PC-9 (cell line): ENCODE results near the gene GALT. TPM values are rescaled to one million over a fixed set of nuclear protein-coding genes. Genes with fewer than 3 reads are reported as not detected.

Experiments
- BruUV-seq: library from RNA; stranded (reverse); fragments of 400-500 nt; replicated peaks from 2 replicates; lab custom pipeline; 2021; lab: Mats Ljungman, UMichigan
- CTCF ChIA-PET: fragments of 300-600 bp; sonication (Branson Sonifier 250); formaldehyde crosslinking; loops from one replicate; lab custom pipeline; 2022; ENCODE audit warnings: antibody characterized with exemption; lab: Charles Lee
- POLR2A ChIA-PET: fragments of 300-600 bp; sonication (Branson Sonifier 250); formaldehyde crosslinking; loops from one replicate; lab custom pipeline; 2022; ENCODE audit warnings: antibody characterized with exemption; ENCODE audit not compliant: unreplicated experiment; lab: Charles Lee
- DNase-seq, 2 experiments: peaks; one replicate each; pipeline versions ENCODE4 v3.0.0 to v3.0.0-alpha.2; 2015 to 2022; ENCODE audit warnings: mixed read lengths in 1 of 2
- H2AFZ ChIP-seq: fragments of 200-600 bp; sonication (generic); 2 replicates; pipeline ENCODE4 v1.8.1; 2017; ENCODE audit warnings: antibody characterized with exemption
- H3F3A ChIP-seq: fragments of 200-600 bp; sonication (generic); 2 replicates; pipeline ENCODE4 v1.8.1; 2017; ENCODE audit warnings: antibody characterized with exemption, mild to moderate bottlenecking, low read depth; ENCODE audit not compliant: insufficient read depth
- H3K27ac ChIP-seq: fragments of 200-600 bp; sonication (generic); 2 replicates; pipeline ENCODE4 v1.6.1; 2016; ENCODE audit warnings: mixed run types
- H3K27me3 ChIP-seq: fragments of 200-600 bp; sonication (generic); 2 replicates; pipeline ENCODE4 v1.6.1; 2016; ENCODE audit warnings: low read depth, mixed run types; ENCODE audit not compliant: insufficient read depth
- H3K36me3 ChIP-seq: fragments of 200-600 bp; sonication (generic); 2 replicates; pipeline ENCODE4 v1.6.1; 2016; ENCODE audit warnings: low read depth, mixed run types
- H3K4me1 ChIP-seq: fragments of 200-600 bp; sonication (generic); replicated peaks from 2 replicates; pipeline ENCODE4 v1.6.1; 2016; ENCODE audit warnings: mixed run types; ENCODE audit not compliant: insufficient read depth
- H3K4me2 ChIP-seq: fragments of 200-600 bp; sonication (generic); 2 replicates; pipeline ENCODE4 v1.6.1; 2017; ENCODE audit warnings: mixed run types
- H3K4me3 ChIP-seq: fragments of 200-600 bp; sonication (generic); 2 replicates; pipeline ENCODE4 v1.6.1; 2016; ENCODE audit warnings: mixed run types
- H3K79me2 ChIP-seq: fragments of 200-600 bp; sonication (generic); 2 replicates; pipeline ENCODE4 v1.6.1; 2017; ENCODE audit warnings: low read depth, mixed run types
- H3K9me2 ChIP-seq: fragments of 200-600 bp; sonication (generic); 2 replicates; pipeline ENCODE4 v1.8.1; 2017; ENCODE audit warnings: mild to moderate bottlenecking; ENCODE audit not compliant: insufficient read depth
- H3K9me3 ChIP-seq: fragments of 200-600 bp; sonication (generic); 2 replicates; pipeline ENCODE4 v1.8.1; 2016; ENCODE audit warnings: low read depth; ENCODE audit not compliant: insufficient read depth
- H4K20me1 ChIP-seq: fragments of 200-600 bp; sonication (generic); 2 replicates; pipeline ENCODE4 v1.8.1; 2017; ENCODE audit not compliant: insufficient read depth
- EZH2 ChIP-seq: fragments of 200-600 bp; sonication (generic); IDR thresholded peaks from 2 replicates; pipeline ENCODE4 v1.8.0; 2017; ENCODE audit warnings: antibody characterized with exemption, low read depth
- intact Hi-C: fragments of 100-400 bp; cut with micrococcal nuclease; formaldehyde crosslinking; loops from one replicate; pipeline ENCODE4 v1.10.0; 2022; ENCODE audit not compliant: unreplicated experiment
- total RNA-seq: library from RNA; stranded (reverse); gene quantifications from 2 replicates; pipeline ENCODE4 v1.2.3, GENCODE V29; 2021
- TF ChIP-seq, protein P1 (sequence below): fragments of 200-600 bp; sonication (generic); conservative IDR thresholded peaks from 2 replicates; pipeline ENCODE4 v1.6.1; 2017; ENCODE audit warnings: mixed run types, antibody characterized with exemption, mild to moderate bottlenecking, moderate library complexity

Gene GALT
- total RNA-seq, 1 experiment from 2014 or later: 18.2 TPM

DNA sequence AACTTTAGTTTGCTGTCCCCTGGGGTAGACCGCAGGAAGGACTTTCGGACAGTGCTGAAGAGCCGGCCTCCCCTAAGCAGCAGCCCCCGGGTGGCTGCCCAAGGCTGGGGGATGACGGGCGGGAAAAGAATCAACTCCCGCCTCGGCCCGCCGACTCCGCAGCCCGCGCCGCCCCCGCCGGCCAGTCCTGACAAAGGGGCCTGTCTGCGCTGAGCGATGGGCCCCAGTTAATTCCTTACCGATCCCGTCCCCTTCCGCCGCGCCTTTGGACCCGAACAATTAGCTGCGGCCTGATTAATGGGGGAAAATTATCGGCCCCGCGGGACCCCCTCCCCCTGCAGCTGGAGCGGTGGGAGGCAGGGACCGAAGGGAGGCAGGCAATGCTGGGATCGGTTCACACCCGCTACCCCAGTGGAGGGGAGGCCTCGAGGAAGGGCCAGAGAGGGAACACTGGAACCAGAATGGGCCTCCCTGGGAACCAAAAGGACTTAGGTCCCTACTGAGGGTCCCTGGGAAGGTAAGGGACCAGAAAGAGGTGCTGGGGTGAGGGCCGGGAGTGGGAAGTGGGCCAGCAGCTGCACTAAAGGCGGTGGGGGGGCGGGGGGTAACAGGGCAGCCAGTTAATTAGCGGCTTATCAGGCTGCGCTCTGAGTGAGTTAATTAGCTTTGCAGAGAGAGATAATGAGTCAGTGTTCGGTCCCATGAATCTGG, 21.8 kb upstream of the GALT start:
- ChIA-PET POLR2A (no interaction called here), CTCF (no interaction called here)
- Histone ChIP-seq H3K9me2 (no peaks in the 10 kb centered on the region), H3K9me3 (no peaks in the 10 kb centered on the region), H3K4me2 (no peak overlapping the region), H3K79me2 (no peaks in the 10 kb centered on the region), H3K4me1 (no peaks in the 10 kb centered on the region), H2AFZ (no peak overlapping the region), H4K20me1 (no peaks in the 10 kb centered on the region), H3F3A (no peaks in the 10 kb centered on the region), H3K36me3 (no peaks in the 10 kb centered on the region), H3K27ac (no peak overlapping the region), H3K4me3 (no peak overlapping the region), H3K27me3 (peaks cover 45% of the 10 kb centered on the region)
- TF ChIP-seq, protein P1, sequence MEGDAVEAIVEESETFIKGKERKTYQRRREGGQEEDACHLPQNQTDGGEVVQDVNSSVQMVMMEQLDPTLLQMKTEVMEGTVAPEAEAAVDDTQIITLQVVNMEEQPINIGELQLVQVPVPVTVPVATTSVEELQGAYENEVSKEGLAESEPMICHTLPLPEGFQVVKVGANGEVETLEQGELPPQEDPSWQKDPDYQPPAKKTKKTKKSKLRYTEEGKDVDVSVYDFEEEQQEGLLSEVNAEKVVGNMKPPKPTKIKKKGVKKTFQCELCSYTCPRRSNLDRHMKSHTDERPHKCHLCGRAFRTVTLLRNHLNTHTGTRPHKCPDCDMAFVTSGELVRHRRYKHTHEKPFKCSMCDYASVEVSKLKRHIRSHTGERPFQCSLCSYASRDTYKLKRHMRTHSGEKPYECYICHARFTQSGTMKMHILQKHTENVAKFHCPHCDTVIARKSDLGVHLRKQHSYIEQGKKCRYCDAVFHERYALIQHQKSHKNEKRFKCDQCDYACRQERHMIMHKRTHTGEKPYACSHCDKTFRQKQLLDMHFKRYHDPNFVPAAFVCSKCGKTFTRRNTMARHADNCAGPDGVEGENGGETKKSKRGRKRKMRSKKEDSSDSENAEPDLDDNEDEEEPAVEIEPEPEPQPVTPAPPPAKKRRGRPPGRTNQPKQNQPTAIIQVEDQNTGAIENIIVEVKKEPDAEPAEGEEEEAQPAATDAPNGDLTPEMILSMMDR: no peak
- no peak for TF ChIP-seq EZH2
- intact Hi-C loops: no loop called here
- no peak for DNase-seq
- no TSS peak for BruUV-seq

DNA sequence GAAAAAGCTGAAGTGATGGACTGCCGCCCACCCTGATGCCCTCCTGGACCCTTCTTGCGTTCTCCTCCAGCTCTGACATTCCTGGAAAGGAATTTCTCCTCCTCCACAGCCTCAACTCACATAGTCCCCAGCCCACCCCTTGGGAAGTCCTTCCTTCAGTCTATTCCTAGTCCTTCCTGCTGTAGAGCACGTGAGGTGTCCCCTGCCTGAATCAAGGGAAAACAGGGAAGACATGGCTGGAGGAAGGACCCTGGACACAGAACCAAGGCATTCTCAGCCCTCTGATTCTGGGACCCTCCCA, 21.3 kb upstream of the GALT start:
- Histone ChIP-seq H3K4me1 (no peaks in the 10 kb centered on the region), H3K27ac (no peak overlapping the region), H3K9me2 (no peaks in the 10 kb centered on the region), H3F3A (no peaks in the 10 kb centered on the region), H3K27me3 (peaks cover 50% of the 10 kb centered on the region), H4K20me1 (no peaks in the 10 kb centered on the region), H3K79me2 (no peaks in the 10 kb centered on the region), H2AFZ (no peak overlapping the region), H3K36me3 (no peaks in the 10 kb centered on the region), H3K9me3 (no peaks in the 10 kb centered on the region), H3K4me2 (no peak overlapping the region), H3K4me3 (no peak overlapping the region)
- ChIA-PET CTCF (no interaction called here), POLR2A (no interaction called here)
- DNase-seq: no peak
- intact Hi-C loops: no loop called here
- TF ChIP-seq, protein P1: no peak
- no peak for TF ChIP-seq EZH2
- BruUV-seq: no TSS peak

DNA sequence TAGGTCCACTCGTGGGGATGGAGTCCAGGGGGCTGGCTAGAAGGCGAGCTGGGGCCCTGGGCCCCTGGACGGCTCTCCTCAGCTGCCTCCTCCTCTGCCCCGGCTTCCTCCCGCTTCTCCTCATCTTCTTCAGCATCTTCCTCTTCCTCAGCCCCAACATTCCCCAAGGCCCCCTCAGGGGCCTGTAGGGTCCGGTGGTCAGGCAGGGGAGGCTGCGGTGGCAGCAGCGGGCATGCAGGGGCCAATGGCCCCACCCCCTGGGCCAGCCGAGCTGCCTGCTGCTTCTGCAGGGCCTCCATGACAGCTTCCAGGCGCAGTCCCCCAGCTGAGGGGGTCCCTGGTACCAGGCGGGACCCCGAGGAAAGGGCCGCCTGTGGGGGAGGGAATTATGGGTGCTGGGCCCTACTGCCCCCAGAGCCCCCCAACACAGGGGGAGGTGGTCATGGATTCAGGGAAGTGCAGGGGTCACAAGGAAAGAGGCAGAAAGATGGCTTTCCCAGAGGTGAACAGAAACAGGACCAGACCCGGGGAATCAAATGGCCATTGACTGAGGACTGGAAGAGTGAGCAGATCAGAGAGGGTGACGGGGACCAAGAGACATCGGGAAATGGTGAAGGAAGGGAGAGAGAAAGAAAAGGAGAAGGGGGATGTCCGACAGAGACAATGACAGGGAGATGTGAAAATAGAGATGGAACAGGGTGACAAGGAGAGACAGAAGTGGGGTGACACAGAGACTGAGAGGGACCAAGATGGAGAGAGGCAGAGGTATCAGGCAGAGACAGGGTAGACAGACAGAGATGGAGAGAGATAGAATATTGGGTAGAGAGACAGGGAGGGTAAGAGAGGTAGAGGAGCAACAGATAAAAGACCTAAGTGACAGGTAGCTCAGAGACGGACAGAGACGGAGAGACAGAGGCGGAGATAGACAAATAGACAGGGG, 18.5 kb upstream of the GALT start:
- H3K4me1 ChIP-seq: no peaks in the 10 kb centered on the region
- H2AFZ ChIP-seq: no peak overlapping the region
- no peaks in the 10 kb centered on the region for H3K36me3 ChIP-seq
- no peaks in the 10 kb centered on the region for H4K20me1 ChIP-seq
- no peak for DNase-seq
- peaks cover 50% of the 10 kb centered on the region for H3K27me3 ChIP-seq
- H3F3A ChIP-seq: no peaks in the 10 kb centered on the region
- H3K9me3 ChIP-seq: no peaks in the 10 kb centered on the region
- ChIA-PET CTCF (no interaction called here), POLR2A (no interaction called here)
- no peak overlapping the region for H3K4me2 ChIP-seq
- no peak overlapping the region for H3K4me3 ChIP-seq
- no TSS peak for BruUV-seq
- intact Hi-C loops: no loop called here
- H3K9me2 ChIP-seq: no peaks in the 10 kb centered on the region
- TF ChIP-seq, protein P1: no peak
- TF ChIP-seq EZH2: no peak
- no peaks in the 10 kb centered on the region for H3K79me2 ChIP-seq
- no peak overlapping the region for H3K27ac ChIP-seq
